Measurements from ENCODE around the gene HFE. TPM values are rescaled to one million over a fixed set of nuclear protein-coding genes. Genes with fewer than 3 reads are reported as not detected.

Gene HFE
- total and polyA plus RNA-seq, 2 of the 13 experiments (the other 11 are each of a cell fraction or from before 2014, with no cell fraction given), result 3.7 to 6.3 TPM

GRCh38 chr6:26089272-26089671, 2.0 kb downstream of the HFE start:
- intact Hi-C loops (cut with micrococcal nuclease; ENCODE audit: unreplicated experiment) (no loop called here), in situ Hi-C loops (cut with HindIII; ENCODE audit: extremely low pct_ligation_motif_present, low pct_unique_long_range_greater_than_20kb) (no loop called here)
- ATAC-seq (no peak), FAIRE-seq (no peak), DNase-seq (ENCODE audit: low spot score) (no peak)
- ChIA-PET POLR2A (interaction anchor here (1.2 to 3.6 kb wide), 3 partner anchors 14 to 35 kb away, joined by 3 to 23 read pairs (median 11); a partner anchor contains a TSS), CTCF (ENCODE audit: low intra/inter-chr PET ratio, low total read pairs) (no interaction called here)
- Histone ChIP-seq H3K9me3 (ENCODE audit: low read length) (no peaks in the 10 kb centered on the region), H3K4me3 (replicated peaks in 1 of 3; ENCODE audit: insufficient read depth in 1 of 3, low read depth in 2 of 3, low read length in 3 of 3) (no peak overlapping the region), H3K27ac (ENCODE audit: extremely low read length, insufficient read depth, low read length) (no peak overlapping the region), H2AFZ (ENCODE audit: low read length) (no peak overlapping the region), H3K79me2 (ENCODE audit: insufficient read depth, low read length) (no peaks in the 10 kb centered on the region), H4K20me1 (ENCODE audit: insufficient read depth, low read length) (no peaks in the 10 kb centered on the region), H3K27me3 (ENCODE audit: control insufficient read depth in 1 of 2, insufficient read depth in 2 of 2, low read length in 2 of 2) (no peaks in the 10 kb centered on the region), H3K36me3 (replicated peaks in 1 of 2; ENCODE audit: control insufficient read depth in 1 of 2, insufficient read depth in 2 of 2, low read length in 2 of 2) (no peaks in the 10 kb centered on the region), H3K9ac (ENCODE audit: insufficient read depth, low read depth, low read length) (no peak overlapping the region), H3K4me2 (ENCODE audit: low read depth, low read length) (no peak overlapping the region), H3K4me1 (ENCODE audit: insufficient read depth, low read length) (peaks cover 24% of the 10 kb centered on the region)
- WGBS (ENCODE audit: low lambda C conversion rate), result 86% methylated on average over 2 of the region's 2 CpGs
- TF ChIP-seq ZNF367 (CRISPR knock-in tag; IDR thresholded peaks at IDR 0.05; ENCODE audit: borderline replicate concordance) (no peak), U2AF2 (IDR thresholded peaks at IDR 0.05; ENCODE audit: low read depth, low read length) (no peak), ZKSCAN5 (CRISPR knock-in tag; IDR thresholded peaks at IDR 0.05) (no peak), FOXM1 (CRISPR knock-in tag; IDR thresholded peaks at IDR 0.05) (no peak), NR2F2 (IDR thresholded peaks at IDR 0.05; ENCODE audit: borderline replicate concordance, low read depth) (no peak), HMG20A (CRISPR knock-in tag; IDR thresholded peaks at IDR 0.05; ENCODE audit: borderline replicate concordance) (no peak), SNRNP70 (IDR thresholded peaks at IDR 0.05; ENCODE audit: low read depth, low read length) (no peak), HNF1A (IDR thresholded peaks at IDR 0.05; ENCODE audit: low read depth) (no peak), HNF1A (CRISPR knock-in tag; IDR thresholded peaks at IDR 0.05; ENCODE audit: borderline replicate concordance) (no peak), ZNF891 (CRISPR knock-in tag; IDR thresholded peaks at IDR 0.05) (no peak), ZFP41 (CRISPR knock-in tag; IDR thresholded peaks at IDR 0.05; ENCODE audit: borderline replicate concordance) (no peak), ZNF280D (CRISPR knock-in tag; IDR thresholded peaks at IDR 0.05) (no peak), CBX2 (IDR thresholded peaks at IDR 0.05; ENCODE audit: low read depth, low read length) (no peak), CBX2 (CRISPR knock-in tag; IDR thresholded peaks at IDR 0.05; ENCODE audit: low read depth) (no peak), RORA (CRISPR knock-in tag; IDR thresholded peaks at IDR 0.05) (no peak)
- BruUV-seq (replicated peaks), result no TSS peak
